ENCODE measurements around the gene KAZN.

- TF ChIP-seq CTCF (IDR thresholded peaks at IDR 0.05; ENCODE audit: low read length) (no peak), EZH2 (optimal IDR thresholded peaks at IDR 0.05; ENCODE audit: low read depth, low read length) (no peak)
Observed at GRCh38 chr1:14617791-14618190, 19.3 kb downstream of the KAZN start.

Measured in MM.1S (cell line).